IMR-90 (cell line): ENCODE data around the gene CENPT. TPM values are rescaled to one million over a fixed set of nuclear protein-coding genes. Genes with fewer than 3 reads are reported as not detected.

Experiments used
- ATAC-seq: fragments of 200-7000 bp; cut with Tn5 transposase; 2 replicates; pipeline ENCODE4 v1.9.1; 2020; ENCODE audit warnings: low read depth, mild to moderate bottlenecking, moderate library complexity
- BruUV-seq: library from RNA; stranded (reverse); fragments of 400-500 nt; replicated peaks from 2 replicates; lab custom pipeline; 2021; lab: Mats Ljungman, UMichigan
- CTCF ChIA-PET: fragments of 300-600 bp; formaldehyde crosslinking; extraction: SDS; loops from one replicate; lab custom pipeline; 2021; ENCODE audit warnings: antibody characterized with exemption; lab: Yijun Ruan, JAX
- POLR2A ChIA-PET: fragments of 300-600 bp; sonication (Branson Sonifier 250); formaldehyde crosslinking; loops from one replicate; lab custom pipeline; 2022; ENCODE audit warnings: antibody characterized with exemption; ENCODE audit not compliant: unreplicated experiment; lab: Charles Lee
- DNase-seq: peaks from one replicate; pipeline ENCODE4 v3.0.0; 2013
- H2AFZ ChIP-seq: replicated peaks from 2 replicates; pipeline ENCODE3; 2013; ENCODE audit warnings: low read length, mild to moderate bottlenecking; ENCODE audit not compliant: poor library complexity
- H2AK5ac ChIP-seq: 2 replicates; pipeline ENCODE4 v1.6.1; 2013; ENCODE audit warnings: low read depth, low read length, inconsistent platforms
- H2AK9ac ChIP-seq: replicated peaks from 2 replicates; pipeline ENCODE3; 2013; ENCODE audit warnings: mild to moderate bottlenecking, low read depth, low read length, moderate library complexity; ENCODE audit not compliant: poor library complexity
- H2BK120ac ChIP-seq: 2 replicates; pipeline ENCODE4 v1.6.1; 2013; ENCODE audit warnings: low read depth, low read length, inconsistent platforms
- H2BK15ac ChIP-seq: 3 replicates; pipeline ENCODE4 v1.6.1; 2013; ENCODE audit warnings: low read depth, low read length, inconsistent platforms
- H2BK20ac ChIP-seq: 2 replicates; pipeline ENCODE4 v1.6.1; 2013; ENCODE audit warnings: low read depth, mild to moderate bottlenecking, inconsistent platforms, low read length, moderate library complexity
- H2BK5ac ChIP-seq: 2 replicates; pipeline ENCODE4 v1.6.1; 2013; ENCODE audit warnings: mild to moderate bottlenecking, low read depth, low read length, inconsistent platforms; ENCODE audit not compliant: poor library complexity, severe bottlenecking
- H3K14ac ChIP-seq: replicated peaks from 2 replicates; pipeline ENCODE4 v1.6.1; 2013; ENCODE audit warnings: low read depth, low read length, inconsistent platforms
- H3K18ac ChIP-seq: 2 replicates; pipeline ENCODE4 v1.6.1; 2013; ENCODE audit warnings: low read depth, low read length, control low read depth
- H3K23ac ChIP-seq: 2 replicates; pipeline ENCODE4 v1.6.1; 2013; ENCODE audit warnings: low read depth, low read length, inconsistent platforms
- H3K27ac ChIP-seq: 2 replicates; pipeline ENCODE4 v1.5.1; 2013; ENCODE audit warnings: mild to moderate bottlenecking, control low read depth, low read length; ENCODE audit not compliant: insufficient read depth
- H3K27me3 ChIP-seq: 2 replicates; pipeline ENCODE4 v1.6.1; 2013; ENCODE audit warnings: low read length; ENCODE audit not compliant: control insufficient read depth, insufficient read depth
- H3K36me3 ChIP-seq: 2 replicates; pipeline ENCODE4 v1.6.1; 2013; ENCODE audit warnings: low read length, mixed read lengths; ENCODE audit not compliant: control insufficient read depth, insufficient read depth
- H3K4ac ChIP-seq: 2 replicates; pipeline ENCODE4 v1.6.1; 2013; ENCODE audit warnings: low read depth, low read length, inconsistent platforms
- H3K4me1 ChIP-seq: 2 replicates; pipeline ENCODE4 v1.6.1; 2013; ENCODE audit warnings: low read length, mixed read lengths; ENCODE audit not compliant: control insufficient read depth, insufficient read depth
- H3K4me2 ChIP-seq: 2 replicates; pipeline ENCODE4 v1.6.1; 2013; ENCODE audit warnings: low read depth, mild to moderate bottlenecking, control low read depth, low read length, moderate library complexity
- H3K4me3 ChIP-seq: 2 replicates; pipeline ENCODE4 v1.5.1; 2013; ENCODE audit warnings: low read depth, mild to moderate bottlenecking, control low read depth, low read length, moderate library complexity; ENCODE audit not compliant: insufficient read depth
- H3K56ac ChIP-seq: 2 replicates; pipeline ENCODE4 v1.6.1; 2013; ENCODE audit warnings: low read length, inconsistent platforms; ENCODE audit not compliant: insufficient read depth; ENCODE audit errors: extremely low read depth
- H3K79me1 ChIP-seq, 2 experiments: 2 replicates each; pipeline ENCODE4 v1.6.1; 2013; ENCODE audit warnings: low read length in 2 of 2, inconsistent platforms in 1 of 2, low read depth in 1 of 2
- H3K9ac ChIP-seq: 2 replicates; pipeline ENCODE4 v1.6.1; 2013; ENCODE audit warnings: low read depth, low read length, control low read depth
- H3K9me1 ChIP-seq: 2 replicates; pipeline ENCODE4 v1.6.1; 2013; ENCODE audit warnings: low read length, inconsistent platforms; ENCODE audit not compliant: insufficient read depth
- H3K9me3 ChIP-seq: 2 replicates; pipeline ENCODE4 v1.6.1; 2013; ENCODE audit warnings: low read length; ENCODE audit not compliant: control insufficient read depth, insufficient read depth
- H4K20me1 ChIP-seq: 2 replicates; pipeline ENCODE4 v1.6.1; 2013; ENCODE audit warnings: low read length, inconsistent platforms; ENCODE audit not compliant: insufficient read depth
- H4K5ac ChIP-seq: 2 replicates; pipeline ENCODE4 v1.6.1; 2013; ENCODE audit warnings: mild to moderate bottlenecking, low read depth, low read length, control low read depth
- H4K8ac ChIP-seq, 2 experiments: 2 replicates each; pipeline ENCODE4 v1.6.1; 2013; ENCODE audit warnings: low read depth in 2 of 2, low read length in 2 of 2, control low read depth in 1 of 2, inconsistent platforms in 1 of 2
- H4K91ac ChIP-seq: 2 replicates; pipeline ENCODE4 v1.6.1; 2013; ENCODE audit warnings: low read depth, low read length, inconsistent platforms; ENCODE audit not compliant: insufficient read depth
- USF2 ChIP-seq: fragments of 150-350 bp; IDR thresholded peaks from 2 replicates; pipeline ENCODE4 v1.6.1; 2017; ENCODE audit warnings: mild to moderate bottlenecking, antibody characterized with exemption, low read length, low read depth
- WGBS, 2 experiments: methylation state at CpG; one replicate each; pipeline versions ENCODE4 v1.1.5 to v1.1.7; 2013; ENCODE audit warnings: missing lambda C conversion rate in 2 of 2; ENCODE audit not compliant: insufficient read length in 1 of 2; ENCODE audit errors: extremely low coverage in 2 of 2; 5-methylcytosine and 5-hydroxymethylcytosine counted together
- dilution Hi-C: fragments of 300-500 bp; cut with HindIII; formaldehyde crosslinking; loops from one replicate; pipeline ENCODE4 v1.14.3; 2018; ENCODE audit warnings: low sequenced_read_pairs; ENCODE audit not compliant: unreplicated experiment
- in situ Hi-C: fragments of 300-500 bp; cut with MboI; formaldehyde crosslinking; loops from 3 replicates; pipeline ENCODE4 v1.14.3; 2019; ENCODE audit warnings: low sequenced_read_pairs, inconsistent platforms, mixed read lengths
- intact Hi-C: fragments of 100-400 bp; cut with micrococcal nuclease; formaldehyde crosslinking; loops from 2 replicates; pipeline ENCODE4 v1.10.0; 2022
- polyA plus RNA-seq, 3 experiments: library from polyadenylated mRNA; depleted of rRNA; stranded (reverse); fragments of >200 nt; gene quantifications; 2 replicates each; pipeline ENCODE4 v1.2.3, GENCODE V29; 2012; ENCODE audit warnings: low replicate concordance in 1 of 3
- total RNA-seq: library from RNA; depleted of rRNA; stranded (reverse); fragments of >200 nt; gene quantifications from 2 replicates; pipeline ENCODE4 v1.2.3, GENCODE V29; 2012

CENPT gene
- total and polyA plus RNA-seq, 2 of the 4 experiments (the other 2 are of a cell fraction) = 33.3 to 83.1 TPM

- H3K27me3 ChIP-seq = no peaks in the 10 kb centered on the region
- H3K79me1 ChIP-seq = peaks cover 31 to 90% of the 10 kb centered on the region in 2 experiments; a peak in 3 of 4 replicates
- H3K18ac ChIP-seq = no peak overlapping the region
- H3K27ac ChIP-seq = no peak overlapping the region
- TF ChIP-seq USF2 = no peak
- in situ Hi-C loops = no loop called here
- no peak for DNase-seq
- no peak overlapping the region for H2BK5ac ChIP-seq
- no peak overlapping the region for H3K56ac ChIP-seq
- CTCF ChIA-PET = interaction anchor here (2.0 kb wide), 1 partner anchor 42 kb away, joined by 8 read pairs; no protein-coding TSS in a partner anchor
- no peak overlapping the region for H2AFZ ChIP-seq
- no peak overlapping the region for H3K23ac ChIP-seq
- no peak overlapping the region for H2BK20ac ChIP-seq
- no peak overlapping the region for H2AK5ac ChIP-seq
- no peak for ATAC-seq
- peaks cover 99% of the 10 kb centered on the region for H4K20me1 ChIP-seq
- BruUV-seq = no TSS peak
- intact Hi-C loops = no loop called here
- H3K9me3 ChIP-seq = no peaks in the 10 kb centered on the region
- peaks cover 17% of the 10 kb centered on the region for H3K36me3 ChIP-seq
- H4K91ac ChIP-seq = no peak overlapping the region
- no peak overlapping the region for H3K4ac ChIP-seq
- no peak overlapping the region for H2AK9ac ChIP-seq
- no peak overlapping the region for H3K9ac ChIP-seq
- no peak overlapping the region for H3K4me2 ChIP-seq
- H2BK15ac ChIP-seq = no peak overlapping the region
- peaks cover 67% of the 10 kb centered on the region for H3K9me1 ChIP-seq
- peaks cover 29% of the 10 kb centered on the region for H3K4me1 ChIP-seq
- H4K5ac ChIP-seq = no peak overlapping the region
- no peak overlapping the region for H3K4me3 ChIP-seq
- dilution Hi-C loops = no loop called here
- no peak overlapping the region for H2BK120ac ChIP-seq
- POLR2A ChIA-PET = interaction anchor here (0.6 kb wide), 1 partner anchor 161 kb away, joined by 4 read pairs; no protein-coding TSS in a partner anchor
- WGBS, 2 experiments = 100% methylated on average over 1 of the region's 4 CpGs; no CpG with 5 or more reads in 1 of the 2 experiments
- H3K14ac ChIP-seq = no peak overlapping the region
- no peak overlapping the region for H4K8ac ChIP-seq
Observed at GRCh38 chr16:67858500-67858899, 11.0 kb upstream of the CENPT start.
